Sigmoid colon (tissue), 4 donors: ENCODE results near the gene BRF1.

Source experiments
- CTCF ChIP-seq, 4 experiments: fragments of 450-650 bp in 3 of 4; fragments of 200-600 bp in 1 of 4; IDR thresholded peaks; one replicate each; pipeline ENCODE4 v1.5.1; 2016 to 2019; ENCODE audit warnings: antibody characterized with exemption in 4 of 4, mild to moderate bottlenecking in 3 of 4, moderate library complexity in 2 of 4
- EP300 ChIP-seq, 4 donors: sonication (generic); formaldehyde crosslinking; IDR thresholded peaks; one replicate each; pipeline ENCODE4 v1.6.1; 2017; ENCODE audit warnings: antibody characterized with exemption in 4 of 4
- POLR2A ChIP-seq, 2 donors: fragments of 450-650 bp; IDR thresholded peaks; one replicate each; pipeline ENCODE4 v1.6.1; 2016; ENCODE audit warnings: antibody characterized with exemption in 2 of 2, mild to moderate bottlenecking in 2 of 2, moderate library complexity in 2 of 2

GRCh38 chr14:105316968-105317510, 16.2 kb upstream of the BRF1 start:
- TF ChIP-seq CTCF (IDR thresholded peaks at IDR 0.05) = no peak
- no peak for TF ChIP-seq EP300 (IDR thresholded peaks at IDR 0.05)
- no peak for TF ChIP-seq POLR2A (IDR thresholded peaks at IDR 0.05)
